ENCODE results near the gene VEGFC.

Gene VEGFC, protein sequence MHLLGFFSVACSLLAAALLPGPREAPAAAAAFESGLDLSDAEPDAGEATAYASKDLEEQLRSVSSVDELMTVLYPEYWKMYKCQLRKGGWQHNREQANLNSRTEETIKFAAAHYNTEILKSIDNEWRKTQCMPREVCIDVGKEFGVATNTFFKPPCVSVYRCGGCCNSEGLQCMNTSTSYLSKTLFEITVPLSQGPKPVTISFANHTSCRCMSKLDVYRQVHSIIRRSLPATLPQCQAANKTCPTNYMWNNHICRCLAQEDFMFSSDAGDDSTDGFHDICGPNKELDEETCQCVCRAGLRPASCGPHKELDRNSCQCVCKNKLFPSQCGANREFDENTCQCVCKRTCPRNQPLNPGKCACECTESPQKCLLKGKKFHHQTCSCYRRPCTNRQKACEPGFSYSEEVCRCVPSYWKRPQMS

GRCh38 chr4:176792326-176793059 lies at the start of gene VEGFC:
Gene VEGFC (minus strand): TSS chr4:176792922. CDS start chr4:176792311, 611 bp downstream.
- in situ Hi-C loops (cut with HindIII; ENCODE audit: low sequenced_read_pairs): loop anchor here (25.0 kb wide), 1 partner anchor 405 kb away; no protein-coding TSS in a partner anchor
- TF ChIP-seq, protein P1, sequence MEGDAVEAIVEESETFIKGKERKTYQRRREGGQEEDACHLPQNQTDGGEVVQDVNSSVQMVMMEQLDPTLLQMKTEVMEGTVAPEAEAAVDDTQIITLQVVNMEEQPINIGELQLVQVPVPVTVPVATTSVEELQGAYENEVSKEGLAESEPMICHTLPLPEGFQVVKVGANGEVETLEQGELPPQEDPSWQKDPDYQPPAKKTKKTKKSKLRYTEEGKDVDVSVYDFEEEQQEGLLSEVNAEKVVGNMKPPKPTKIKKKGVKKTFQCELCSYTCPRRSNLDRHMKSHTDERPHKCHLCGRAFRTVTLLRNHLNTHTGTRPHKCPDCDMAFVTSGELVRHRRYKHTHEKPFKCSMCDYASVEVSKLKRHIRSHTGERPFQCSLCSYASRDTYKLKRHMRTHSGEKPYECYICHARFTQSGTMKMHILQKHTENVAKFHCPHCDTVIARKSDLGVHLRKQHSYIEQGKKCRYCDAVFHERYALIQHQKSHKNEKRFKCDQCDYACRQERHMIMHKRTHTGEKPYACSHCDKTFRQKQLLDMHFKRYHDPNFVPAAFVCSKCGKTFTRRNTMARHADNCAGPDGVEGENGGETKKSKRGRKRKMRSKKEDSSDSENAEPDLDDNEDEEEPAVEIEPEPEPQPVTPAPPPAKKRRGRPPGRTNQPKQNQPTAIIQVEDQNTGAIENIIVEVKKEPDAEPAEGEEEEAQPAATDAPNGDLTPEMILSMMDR (IDR thresholded peaks at IDR 0.05; ENCODE audit: low read depth, low read length): no peak
- peak within 1 kb of the TSS; percentile 88 for H3K4me3 ChIP-seq (ENCODE audit: low read depth, low read length)
- peak; percentile 79 for DNase-seq (ENCODE audit: low read depth, low spot score)

DNA sequence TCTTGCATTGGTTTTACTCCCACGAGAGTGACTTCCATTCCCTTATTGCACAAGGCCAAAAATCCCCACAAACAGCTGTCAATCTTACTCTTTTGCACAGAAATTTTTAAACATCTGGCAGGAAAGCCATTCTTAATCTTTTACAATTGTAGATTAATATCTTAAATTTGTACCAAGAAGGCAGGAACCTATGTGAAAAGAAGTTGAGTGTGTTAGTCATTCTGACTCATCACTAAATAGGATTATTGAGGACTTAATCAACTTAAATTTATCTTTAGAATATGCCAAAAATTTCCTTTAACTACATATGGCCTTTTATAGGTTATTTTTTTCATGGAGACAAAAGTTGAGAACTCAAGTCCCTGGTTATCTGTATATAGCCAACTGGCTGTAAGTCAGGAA lies 49.0 kb upstream of the VEGFC start:
- peak; percentile 73 for DNase-seq (ENCODE audit: low read depth, low spot score)
- TF ChIP-seq, protein P1 (IDR thresholded peaks at IDR 0.05; ENCODE audit: low read depth, low read length): no peak
- in situ Hi-C loops (cut with HindIII; ENCODE audit: low sequenced_read_pairs): no loop called here
- no peak overlapping the region for H3K4me3 ChIP-seq (ENCODE audit: low read depth, low read length)

- in situ Hi-C loops (cut with HindIII; ENCODE audit: low sequenced_read_pairs): no loop called here
- no peak overlapping the region for H3K4me3 ChIP-seq (ENCODE audit: low read depth, low read length)
- DNase-seq (ENCODE audit: low read depth, low spot score): peak; percentile 70
- TF ChIP-seq, protein P1 (IDR thresholded peaks at IDR 0.05; ENCODE audit: low read depth, low read length): no peak
Measured at GRCh38 chr4:176840166-176840565, 47.4 kb upstream of the VEGFC start.

DNA sequence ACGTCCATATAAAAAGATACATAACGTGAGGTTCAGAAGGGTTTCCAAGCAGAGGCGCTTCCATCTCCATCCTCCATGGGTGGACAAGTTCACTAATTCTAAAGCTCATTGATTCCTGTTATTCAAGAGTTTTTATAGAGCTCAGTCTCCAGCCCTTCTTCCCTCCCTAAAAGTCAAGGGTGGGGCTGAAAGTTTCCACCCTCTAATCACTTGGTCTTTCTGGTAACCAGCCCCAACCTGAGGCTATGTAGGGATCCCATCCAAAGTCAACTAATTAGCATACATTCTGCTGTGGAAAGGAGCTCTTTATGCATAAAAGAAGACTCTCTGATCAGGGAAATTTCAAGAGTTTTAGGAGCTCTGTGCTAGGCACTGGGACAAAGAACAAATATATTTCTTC lies 46.9 kb upstream of the VEGFC start:
- DNase-seq (ENCODE audit: low read depth, low spot score): no peak
- H3K4me3 ChIP-seq (ENCODE audit: low read depth, low read length): no peak overlapping the region
- in situ Hi-C loops (cut with HindIII; ENCODE audit: low sequenced_read_pairs): no loop called here
- TF ChIP-seq, protein P1 (IDR thresholded peaks at IDR 0.05; ENCODE audit: low read depth, low read length): no peak

GRCh38 chr4:176838601-176839433 lies 46.1 kb upstream of the VEGFC start:
- DNase-seq (ENCODE audit: low read depth, low spot score): peak; percentile 68
- H3K4me3 ChIP-seq (ENCODE audit: low read depth, low read length): no peak overlapping the region
- TF ChIP-seq, protein P1 (IDR thresholded peaks at IDR 0.05; ENCODE audit: low read depth, low read length): no peak
- in situ Hi-C loops (cut with HindIII; ENCODE audit: low sequenced_read_pairs): no loop called here

Measured in astrocyte of the spinal cord (primary cell).